GM19372 (cell line): Measurements from ENCODE around the gene ZNF503.

Experiments
- ATAC-seq: cut with Tn5 transposase; IDR thresholded peaks from one replicate; pipeline ENCODE4 v1.9.1; 2021; ENCODE audit warnings: mild to moderate bottlenecking, low read depth, moderate library complexity; ENCODE audit not compliant: unreplicated experiment

ZNF503 gene

DNA sequence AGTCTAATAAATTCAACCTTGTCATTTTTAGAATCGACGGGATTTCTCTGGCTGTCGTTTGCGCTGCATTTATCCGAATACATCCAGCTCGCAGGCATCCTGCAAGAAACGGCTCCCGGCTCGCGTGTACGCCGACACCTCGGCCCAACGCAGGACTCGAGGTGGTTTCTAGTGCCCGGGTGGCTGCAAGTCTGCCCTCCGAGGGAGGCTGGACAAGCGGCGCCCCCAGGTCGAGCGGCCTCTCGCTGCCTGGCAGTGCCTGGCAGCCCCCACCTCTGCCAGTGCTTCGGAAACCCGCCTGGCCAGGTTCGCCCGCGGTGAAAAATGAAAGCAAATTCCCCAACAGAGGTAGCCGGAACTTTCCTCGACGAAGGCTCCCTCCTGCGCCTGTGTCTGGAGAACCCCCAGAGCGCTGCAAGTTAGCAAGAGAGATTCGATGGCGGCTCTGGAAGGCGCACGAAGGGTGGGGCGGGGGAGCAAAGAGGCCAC lies 5.7 kb upstream of the ZNF503 start:
- no peak for ATAC-seq

- no peak for ATAC-seq
Observed at GRCh38 chr10:75406462-75407223, 5.1 kb upstream of the ZNF503 start.

DNA sequence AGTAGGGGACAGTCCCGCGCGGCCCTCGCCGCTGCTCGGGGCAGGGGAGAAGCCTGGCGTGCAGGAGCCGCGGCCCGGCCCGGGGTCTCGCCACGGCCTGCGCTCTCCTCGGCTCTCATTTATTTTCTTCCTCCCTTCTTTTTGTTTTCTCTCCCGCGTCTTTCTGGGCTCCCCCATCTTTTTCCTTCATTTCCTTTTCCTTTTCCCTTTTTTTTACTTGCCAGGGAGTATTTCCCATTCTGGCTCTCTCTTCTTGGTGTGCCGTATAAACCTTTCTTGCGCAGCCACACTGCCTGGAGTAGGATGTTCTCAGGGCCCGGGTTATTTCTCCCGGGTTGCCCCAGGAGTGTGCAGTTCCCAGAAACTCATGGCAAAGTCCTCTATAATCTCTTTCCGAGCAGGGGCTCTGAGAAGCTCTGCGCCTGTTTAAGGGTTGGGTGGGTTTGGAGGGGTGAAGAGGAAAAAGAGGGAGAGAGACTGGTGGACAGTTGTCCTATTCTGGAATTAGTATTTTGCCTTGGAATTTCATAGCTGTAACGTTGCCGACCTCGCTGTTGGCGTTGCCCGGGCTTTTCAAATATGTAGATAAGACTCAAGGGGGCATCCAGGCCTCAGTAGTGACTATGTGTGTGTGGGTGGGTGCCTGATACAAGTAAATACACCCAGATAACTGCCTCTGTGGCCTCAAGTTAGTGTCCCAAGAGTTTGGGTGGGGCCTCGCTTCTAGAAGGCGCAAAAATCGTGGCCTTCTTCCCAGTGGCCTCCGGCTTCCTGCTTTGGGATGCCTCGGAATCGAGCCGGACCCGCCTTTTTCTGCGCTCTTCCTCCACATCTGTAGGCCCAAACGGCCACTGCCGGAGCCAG lies 4.3 kb upstream of the ZNF503 start:
- ATAC-seq = no peak

- ATAC-seq = no peak
Observed at GRCh38 chr10:75404815-75405597, 3.4 kb upstream of the ZNF503 start.

DNA sequence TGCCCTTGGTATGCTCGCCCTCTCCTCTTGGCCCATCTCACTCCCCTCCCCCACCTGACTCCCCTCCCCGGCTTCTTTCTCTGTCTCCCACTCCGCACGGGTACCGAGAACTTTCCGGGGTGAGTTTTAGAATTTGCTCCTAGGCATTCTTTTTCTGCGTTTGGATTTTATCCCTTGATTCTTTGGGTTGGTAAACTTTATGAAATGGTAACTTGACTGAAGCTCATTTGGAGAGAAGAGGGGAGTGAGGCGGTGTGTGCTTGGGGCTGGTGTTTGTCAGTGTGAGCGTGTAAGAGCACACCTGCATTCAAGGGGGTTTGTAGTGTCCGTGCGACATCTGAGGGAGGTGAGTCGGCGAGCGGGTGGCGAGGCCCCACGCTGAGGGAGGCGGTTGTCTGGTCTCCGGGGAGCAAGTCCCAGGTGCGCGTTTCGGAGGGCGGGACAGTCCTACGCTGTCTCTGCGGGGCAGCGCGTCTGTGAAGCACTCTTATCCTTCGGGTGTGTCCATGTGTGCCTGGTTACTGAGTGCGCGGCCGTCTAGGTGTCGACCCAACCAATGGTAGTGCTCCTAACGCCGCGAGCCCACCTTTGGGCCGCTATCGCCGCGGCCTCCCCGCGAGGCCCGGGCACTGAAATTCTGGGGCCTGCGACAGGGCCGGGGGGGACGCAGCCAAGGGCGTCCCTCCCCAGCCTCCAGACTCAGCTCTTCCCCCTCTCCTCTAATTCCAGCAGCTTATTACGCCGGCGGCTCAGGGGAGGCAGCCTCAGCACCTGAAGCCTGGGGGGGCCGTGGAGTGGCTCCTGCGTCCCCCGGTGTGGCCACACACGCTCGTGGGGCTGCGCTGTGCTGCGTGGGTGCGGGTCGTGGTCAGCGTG lies 2.6 kb upstream of the ZNF503 start:
- no peak for ATAC-seq

DNA sequence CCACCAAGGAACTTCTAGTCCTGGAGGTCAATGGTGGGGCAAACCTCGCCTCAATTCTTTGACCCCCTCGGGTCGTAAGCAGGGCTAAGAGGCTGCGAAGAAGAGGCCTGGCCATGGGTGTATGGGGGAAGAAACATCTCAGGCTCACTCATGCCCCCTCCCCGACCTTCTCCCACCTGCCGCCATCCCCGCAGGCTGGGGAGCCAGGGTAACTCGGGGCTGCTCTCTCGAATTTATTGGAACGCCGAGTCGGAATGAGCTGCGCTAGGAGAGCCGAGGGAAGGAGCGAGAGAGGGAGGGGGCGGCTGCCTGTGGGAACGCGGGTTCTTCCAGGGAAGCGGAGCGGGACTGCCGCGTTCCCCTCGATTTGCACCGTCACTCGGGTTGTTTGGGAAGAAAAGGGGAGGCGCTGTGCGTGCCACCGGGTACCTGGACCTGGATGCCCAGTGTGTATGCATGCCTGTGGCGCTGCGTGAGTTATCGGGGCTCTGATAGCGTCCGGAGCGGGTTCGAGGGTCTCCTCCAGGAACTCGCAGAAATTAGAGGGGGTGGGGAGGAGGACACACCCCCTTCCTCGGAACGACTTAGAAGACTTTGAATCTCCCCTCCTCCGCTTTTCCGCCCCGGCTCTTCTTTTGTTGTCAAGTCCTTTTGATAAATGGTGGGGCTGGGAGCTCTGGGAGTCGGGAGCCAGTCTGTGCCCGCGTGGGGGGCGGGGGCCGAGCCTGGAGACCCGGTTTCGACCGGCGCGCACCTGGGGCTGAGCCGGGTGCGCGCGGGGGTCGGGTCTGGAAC lies 1.8 kb upstream of the ZNF503 start:
- no peak for ATAC-seq

DNA sequence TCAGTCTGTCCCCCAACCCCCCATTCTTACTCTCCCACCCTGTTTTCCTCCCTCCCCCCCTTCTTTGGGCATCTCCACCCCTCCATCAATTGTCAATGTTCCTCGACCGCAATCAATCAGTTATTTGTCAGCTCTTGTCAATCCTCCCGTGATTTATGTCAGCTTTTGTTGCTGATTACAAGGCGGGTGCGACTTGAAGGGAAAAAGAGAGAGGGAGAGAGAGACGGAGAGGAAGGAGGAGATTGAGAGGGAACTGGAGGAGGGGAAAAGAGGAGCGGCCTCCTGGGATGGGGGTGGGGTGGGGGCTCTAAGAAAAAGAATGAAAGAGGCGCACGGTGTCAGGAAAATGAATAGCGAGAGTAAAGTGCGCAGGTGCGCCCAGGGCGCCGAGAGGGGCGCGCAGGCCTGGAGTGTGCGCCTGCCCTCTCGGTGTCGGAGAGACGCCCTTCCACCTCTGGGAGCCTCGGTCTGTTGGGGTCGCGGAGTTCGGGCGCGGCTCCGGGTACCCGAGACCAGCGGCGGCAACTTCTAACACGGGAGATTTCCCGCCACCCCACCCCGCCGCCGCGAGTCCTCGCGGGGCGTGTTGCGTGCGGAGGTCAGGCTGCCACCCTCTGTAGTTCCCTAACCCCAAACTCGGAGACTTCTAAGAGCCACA lies 1.1 kb upstream of the ZNF503 start:
- no peak for ATAC-seq

GRCh38 chr10:75400771-75401568 lies 594 bp downstream of the ZNF503 start:
- ATAC-seq = peak; percentile 26

GRCh38 chr10:75400163-75400770 lies 1.3 kb downstream of the ZNF503 start:
- ATAC-seq = no peak

GRCh38 chr10:75399461-75400162 lies 2.0 kb downstream of the ZNF503 start:
- peak; percentile 32 for ATAC-seq

DNA sequence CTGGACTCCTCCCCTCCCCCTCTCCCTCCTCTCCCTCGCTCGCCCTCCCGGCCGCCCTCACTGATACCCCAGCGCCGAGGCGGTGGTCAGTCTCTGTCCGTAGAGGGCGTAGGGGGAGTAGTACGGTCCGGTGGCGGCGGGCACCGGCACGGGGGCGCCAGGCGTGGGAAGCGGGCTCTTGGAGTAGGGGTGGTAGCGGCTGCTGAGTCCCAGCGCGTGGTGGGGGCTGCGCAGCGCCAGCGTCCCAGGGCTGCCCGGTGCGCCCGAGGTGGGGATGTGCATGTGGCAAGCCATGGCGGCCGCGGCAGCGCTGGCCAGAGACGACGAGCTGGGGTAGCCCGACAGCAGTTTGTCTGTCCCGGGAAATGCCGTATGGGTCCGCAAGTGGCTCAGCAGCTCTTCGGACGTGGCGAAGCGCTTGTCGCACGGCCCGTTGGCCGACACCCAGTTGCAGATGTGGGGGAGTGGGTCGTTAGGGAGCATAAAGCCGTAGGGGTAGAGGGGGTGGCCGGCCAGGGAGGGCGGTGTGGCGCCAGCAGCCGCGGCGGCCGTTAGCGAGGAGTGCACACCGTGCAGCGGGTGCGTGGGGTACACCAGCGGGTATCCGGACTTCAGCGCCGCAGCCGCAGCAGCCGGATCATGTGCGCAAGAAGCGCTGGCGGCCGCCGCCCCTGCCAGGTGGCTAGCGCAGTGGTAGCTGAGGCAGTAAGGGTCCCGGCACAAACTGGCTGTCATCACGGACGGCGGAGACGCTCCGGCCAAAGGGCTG lies 2.7 kb downstream of the ZNF503 start:
- ATAC-seq = no peak

- no peak for ATAC-seq
Observed at GRCh38 chr10:75398200-75398691, 3.3 kb downstream of the ZNF503 start.

- no peak for ATAC-seq
Observed at GRCh38 chr10:75397496-75398199, 3.9 kb downstream of the ZNF503 start.

DNA sequence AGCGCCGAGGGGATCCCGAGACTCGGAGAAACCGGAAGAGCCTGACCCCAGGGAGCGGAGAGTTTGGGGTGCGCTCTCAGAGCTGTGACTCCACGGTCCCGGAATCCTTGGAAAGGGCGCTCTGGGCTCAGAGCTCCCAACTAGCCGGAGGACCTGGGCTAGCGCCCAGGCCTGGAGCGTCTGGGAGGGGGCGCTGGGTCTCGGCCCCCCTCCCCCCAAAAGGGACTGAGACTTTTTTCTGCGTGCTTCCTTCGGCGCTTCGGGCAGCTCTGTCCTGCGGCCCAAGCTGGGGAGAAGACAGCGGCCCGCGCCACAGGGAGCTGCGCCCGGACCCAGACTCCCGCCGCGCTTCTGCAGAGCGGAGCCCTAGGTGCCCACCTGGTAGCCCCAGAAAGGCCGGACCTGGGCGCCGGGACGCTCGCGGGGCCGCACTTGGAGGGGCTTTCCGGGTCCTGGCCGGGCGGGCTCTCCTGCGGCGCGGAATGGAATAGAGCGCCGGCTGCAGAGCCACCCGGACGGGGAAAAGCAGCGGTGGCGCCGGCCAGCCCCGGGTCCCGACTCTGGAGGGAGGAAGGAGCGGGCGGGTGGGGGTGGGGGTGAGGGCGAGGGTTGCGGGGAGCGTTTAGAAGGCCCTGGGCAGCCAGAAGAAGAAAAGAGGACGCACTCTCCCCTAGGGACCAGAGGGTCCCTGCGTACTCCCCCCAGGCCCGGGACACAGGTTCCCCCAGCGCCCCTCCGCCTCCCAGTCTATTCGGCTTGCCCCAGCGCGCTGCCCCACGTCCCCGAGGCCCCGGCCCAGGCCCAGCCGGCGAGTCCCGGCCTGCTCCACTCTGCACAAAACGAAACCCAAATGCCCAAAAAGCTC lies 4.7 kb downstream of the ZNF503 start:
- no peak for ATAC-seq
